Posterior cingulate gyrus (tissue), 11 donors: ENCODE measurements around the gene ZNF18.

Source experiments
- DNase-seq, 10 donors: peaks; one replicate each; pipeline versions ENCODE4 v3.0.0 to v3.0.0-alpha.2; 2020 to 2021; ENCODE audit warnings: mixed read lengths in 3 of 10
- intact Hi-C: fragments of 100-400 bp; cut with DNase I; formaldehyde crosslinking; loops from one replicate; pipeline ENCODE4 v1.15.1; 2023

Gene ZNF18, protein sequence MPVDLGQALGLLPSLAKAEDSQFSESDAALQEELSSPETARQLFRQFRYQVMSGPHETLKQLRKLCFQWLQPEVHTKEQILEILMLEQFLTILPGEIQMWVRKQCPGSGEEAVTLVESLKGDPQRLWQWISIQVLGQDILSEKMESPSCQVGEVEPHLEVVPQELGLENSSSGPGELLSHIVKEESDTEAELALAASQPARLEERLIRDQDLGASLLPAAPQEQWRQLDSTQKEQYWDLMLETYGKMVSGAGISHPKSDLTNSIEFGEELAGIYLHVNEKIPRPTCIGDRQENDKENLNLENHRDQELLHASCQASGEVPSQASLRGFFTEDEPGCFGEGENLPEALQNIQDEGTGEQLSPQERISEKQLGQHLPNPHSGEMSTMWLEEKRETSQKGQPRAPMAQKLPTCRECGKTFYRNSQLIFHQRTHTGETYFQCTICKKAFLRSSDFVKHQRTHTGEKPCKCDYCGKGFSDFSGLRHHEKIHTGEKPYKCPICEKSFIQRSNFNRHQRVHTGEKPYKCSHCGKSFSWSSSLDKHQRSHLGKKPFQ

DNA sequence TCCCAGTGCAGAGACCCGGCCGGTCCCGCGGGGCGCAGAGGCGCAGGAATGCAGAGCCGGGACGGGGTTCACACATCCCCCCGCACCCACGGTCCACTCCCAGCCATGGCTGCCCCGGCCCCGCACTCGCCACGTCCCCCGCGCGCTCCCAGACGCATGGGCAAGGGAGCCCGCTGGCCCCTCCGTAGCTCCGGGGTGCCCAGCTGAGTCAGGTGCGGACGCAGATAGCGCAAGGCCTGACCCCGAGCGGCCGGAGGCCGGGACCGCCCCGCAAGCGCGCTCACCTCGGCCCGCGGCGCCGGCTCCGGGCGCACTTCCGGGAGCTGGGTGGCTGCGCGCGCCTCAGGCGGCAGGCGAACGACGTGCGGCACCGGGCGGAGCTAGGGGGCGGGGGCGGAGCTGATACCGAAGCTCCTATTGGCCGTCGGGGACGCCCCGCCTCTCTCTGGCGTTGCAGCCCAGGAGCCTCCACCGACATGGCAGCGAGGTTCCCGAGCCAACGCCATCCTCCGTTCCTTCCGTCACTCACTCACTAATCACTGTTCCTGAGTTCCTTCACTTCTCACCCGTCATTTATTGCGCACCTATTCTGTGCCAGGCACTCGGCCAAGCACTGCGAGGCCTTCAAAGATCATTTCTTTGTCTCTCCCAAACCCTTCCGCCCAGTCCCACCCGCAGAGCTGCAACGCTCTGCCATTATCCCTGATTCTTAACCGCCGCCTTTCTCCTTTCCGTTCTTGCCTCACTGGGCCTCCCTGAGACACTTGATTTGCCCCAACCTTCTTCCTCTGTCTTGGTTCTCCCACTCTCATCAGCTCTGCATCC lies at the start of gene ZNF18:
TSS of gene ZNF18 (minus strand) at position 329 of the 825 bp plus-strand sequence. CDS start 4,646 bp downstream, outside the sequence.
- intact Hi-C loops, result loop anchor here (1.0 to 5.0 kb wide), 3 partner anchors 23 to 1020 kb away; partner anchors contain the start of genes ELAC2 and MAP2K4
- DNase-seq, result peak; percentile 92 to 99 (median 96)

DNA sequence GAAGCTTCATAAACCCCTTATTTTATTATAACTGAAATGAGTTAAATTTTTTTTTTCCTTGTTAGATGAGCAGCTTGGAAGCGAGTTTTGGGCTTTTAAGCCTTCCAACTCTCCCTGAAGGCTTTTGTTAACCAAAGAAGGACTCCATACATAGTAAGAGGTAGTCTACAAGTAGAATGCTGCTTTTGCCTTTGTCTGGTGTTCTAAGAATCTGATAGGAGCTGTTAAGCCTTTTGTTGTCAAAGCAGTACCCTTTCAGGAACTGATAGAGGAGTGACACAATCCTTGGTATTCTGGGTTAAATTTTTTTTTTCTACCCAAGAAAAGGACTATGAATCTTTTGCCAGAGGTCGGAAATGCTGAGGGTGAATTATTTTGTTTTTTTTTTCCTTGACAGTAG lies 49.5 kb upstream of the ZNF18 start:
- intact Hi-C loops, result no loop called here
- no peak for DNase-seq

DNA sequence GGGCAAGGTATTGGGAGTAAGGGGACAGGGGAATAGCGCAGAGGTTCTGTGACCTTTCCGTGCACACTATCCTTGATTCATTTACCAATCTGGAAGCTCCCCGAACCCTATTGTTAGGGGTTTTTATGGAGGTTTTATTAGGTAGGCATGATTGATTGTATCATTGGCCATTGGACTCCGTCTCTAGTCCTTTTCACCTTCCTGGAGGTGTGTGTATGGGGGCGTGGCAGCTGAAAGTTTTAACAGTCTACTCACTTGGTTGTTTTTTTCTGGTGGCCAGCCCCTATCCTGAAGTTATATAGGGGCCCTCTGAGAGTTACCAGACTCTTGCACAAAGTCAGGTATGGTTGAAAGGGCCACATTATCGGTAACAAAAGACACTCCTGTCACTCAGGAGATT lies 46.4 kb upstream of the ZNF18 start:
- intact Hi-C loops, result no loop called here
- no peak for DNase-seq

DNA sequence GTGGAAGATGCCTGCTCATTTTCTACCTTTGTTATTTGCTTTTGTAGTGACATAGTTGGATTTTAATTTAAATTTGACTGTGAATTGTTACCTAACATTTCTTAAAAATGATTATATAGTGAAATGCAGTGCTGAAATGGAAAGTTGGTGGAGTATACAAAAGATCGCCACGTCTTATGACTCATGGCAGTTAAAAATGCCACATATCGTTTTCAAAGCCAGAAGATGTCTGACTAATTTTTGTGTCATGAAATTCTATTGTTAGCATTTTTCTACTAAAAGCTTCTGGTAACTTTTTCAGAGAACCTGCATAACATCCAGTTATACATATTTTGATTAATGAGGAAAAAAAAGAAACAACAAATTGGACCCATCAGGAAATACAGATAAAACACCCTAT lies 44.0 kb upstream of the ZNF18 start:
- DNase-seq, result no peak
- intact Hi-C loops, result no loop called here

DNA sequence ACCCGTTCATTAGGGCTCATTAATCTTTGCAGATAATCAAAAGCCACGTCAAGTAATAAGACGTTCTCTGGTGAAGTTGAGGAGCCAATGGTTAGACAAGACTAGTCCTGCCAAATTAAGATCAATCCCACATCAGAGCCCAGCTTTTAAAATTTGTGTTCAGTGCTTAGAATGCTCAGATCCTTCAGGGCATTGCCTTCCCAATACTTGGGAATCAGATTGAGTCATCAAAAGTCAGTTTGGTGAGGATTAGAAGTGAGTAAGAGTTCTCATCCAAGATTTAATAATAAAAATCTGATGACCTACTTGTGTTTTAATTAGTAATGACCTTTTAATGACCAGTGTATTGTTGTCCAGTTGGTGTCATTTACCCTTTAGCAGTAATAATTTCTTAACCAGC lies 43.2 kb upstream of the ZNF18 start:
- DNase-seq, result no peak
- intact Hi-C loops, result no loop called here

DNA sequence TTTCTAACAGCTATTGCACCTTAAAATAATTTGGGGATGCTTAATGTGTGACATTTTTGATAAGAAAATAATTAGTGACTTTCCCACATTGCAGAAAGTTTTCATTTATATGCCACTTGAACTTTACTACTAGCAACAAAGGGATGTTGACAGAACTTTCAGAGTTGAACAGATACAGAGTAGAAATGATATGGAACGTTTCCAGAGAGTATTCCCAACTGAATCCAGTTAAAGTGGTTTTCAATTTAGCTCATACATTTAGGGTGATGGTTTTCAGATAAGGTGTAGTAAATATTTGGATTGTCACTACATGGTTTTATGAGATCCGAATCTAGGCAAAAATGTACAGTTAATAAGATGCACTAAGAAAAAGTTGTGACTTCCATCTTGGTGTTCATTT lies 40.7 kb upstream of the ZNF18 start:
- intact Hi-C loops, result no loop called here
- no peak for DNase-seq

DNA sequence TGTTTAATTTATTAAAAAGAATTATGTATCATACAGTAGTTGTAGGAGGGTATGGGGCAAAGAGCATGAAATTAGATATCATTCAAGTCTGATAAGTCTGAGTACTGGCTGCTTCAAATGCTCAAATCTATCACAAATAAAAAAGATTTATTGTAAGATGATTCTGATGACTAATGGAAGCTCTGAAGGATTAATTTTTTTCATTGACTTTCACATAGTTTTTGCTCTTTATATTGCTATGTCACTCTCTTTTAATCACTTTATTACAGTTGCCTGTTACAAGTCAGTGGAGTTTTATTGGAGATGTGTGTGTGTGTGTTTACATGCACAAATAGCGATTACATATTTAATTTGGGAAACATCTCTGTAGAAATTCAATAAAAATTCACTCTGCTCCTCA lies 38.4 kb upstream of the ZNF18 start:
- intact Hi-C loops, result no loop called here
- no peak for DNase-seq

DNA sequence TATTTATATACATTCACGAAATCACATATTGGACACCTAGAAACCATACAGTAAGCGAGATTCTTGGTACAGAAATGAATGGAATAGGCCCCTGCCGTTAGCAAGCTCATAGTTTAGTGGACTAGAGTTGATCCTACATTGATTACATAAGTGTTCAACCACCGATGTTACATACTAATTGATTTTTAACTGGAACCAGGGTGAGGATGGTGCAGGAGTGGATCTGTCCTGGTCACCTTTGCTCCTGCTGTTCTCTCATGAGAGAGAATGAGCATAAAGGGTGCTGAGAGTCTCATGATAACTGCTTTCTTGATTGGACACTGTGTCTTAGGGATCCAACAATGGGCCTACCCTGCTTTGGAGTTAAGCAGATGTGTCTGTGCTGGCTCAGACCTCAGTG lies 37.3 kb upstream of the ZNF18 start:
- intact Hi-C loops, result no loop called here
- DNase-seq, result no peak

DNA sequence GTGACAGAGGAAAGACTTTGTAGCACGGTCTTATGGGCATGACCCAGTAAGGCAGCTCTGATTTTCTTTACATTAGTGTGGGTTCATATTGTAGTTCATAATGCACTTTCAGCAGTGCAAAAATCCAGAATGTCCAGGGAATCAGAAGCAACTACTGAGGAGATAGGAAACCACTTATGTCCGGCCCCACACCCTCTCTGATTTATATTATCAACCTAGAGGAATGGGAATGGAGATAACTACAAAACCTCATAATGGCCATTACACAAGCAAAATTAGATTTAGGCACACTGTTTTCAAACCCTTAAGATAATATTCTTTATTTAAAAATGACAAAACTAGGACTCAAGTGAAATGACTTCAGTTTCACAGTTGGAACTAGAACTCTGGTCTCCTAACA lies 31.3 kb upstream of the ZNF18 start:
- no peak for DNase-seq
- intact Hi-C loops, result no loop called here

DNA sequence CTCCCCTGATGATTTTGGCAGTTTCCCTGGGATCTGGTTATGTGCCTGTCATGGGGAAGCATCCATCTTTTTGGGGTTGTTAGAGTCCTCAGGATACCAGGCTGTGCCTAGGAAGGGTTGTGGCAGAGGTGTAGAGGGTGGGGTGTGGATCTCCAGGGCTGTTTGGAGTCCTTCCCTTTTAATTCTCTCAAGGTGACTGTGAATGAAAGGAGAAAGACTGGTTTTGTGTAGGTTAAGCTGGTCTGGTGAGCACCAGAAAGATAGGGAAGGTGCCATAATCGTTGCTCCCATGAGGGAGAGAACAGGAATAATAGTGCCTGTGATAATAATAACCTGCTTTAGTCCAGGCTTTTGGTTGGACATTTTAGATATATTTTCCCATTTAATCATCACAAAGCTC lies 30.4 kb upstream of the ZNF18 start:
- intact Hi-C loops, result no loop called here
- no peak for DNase-seq

DNA sequence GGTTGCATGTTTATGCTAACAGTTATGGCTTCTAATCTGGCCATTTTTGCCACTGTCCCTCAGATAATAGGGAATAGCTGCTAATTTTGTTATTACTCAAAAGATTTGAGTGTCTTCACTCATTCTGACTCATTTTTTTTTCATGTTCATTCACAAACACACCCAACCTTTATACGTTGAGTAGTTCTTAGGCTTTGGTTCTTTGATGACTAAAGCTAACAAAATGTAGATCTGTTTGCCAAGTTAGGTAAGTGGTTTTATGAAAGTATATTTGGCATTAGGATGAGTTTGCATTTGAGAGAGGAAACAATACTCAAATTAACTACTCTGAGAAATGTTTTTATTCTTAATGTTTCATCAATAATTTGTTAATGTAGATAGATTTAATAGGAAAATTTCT lies 27.1 kb upstream of the ZNF18 start:
- DNase-seq, result no peak
- intact Hi-C loops, result no loop called here

DNA sequence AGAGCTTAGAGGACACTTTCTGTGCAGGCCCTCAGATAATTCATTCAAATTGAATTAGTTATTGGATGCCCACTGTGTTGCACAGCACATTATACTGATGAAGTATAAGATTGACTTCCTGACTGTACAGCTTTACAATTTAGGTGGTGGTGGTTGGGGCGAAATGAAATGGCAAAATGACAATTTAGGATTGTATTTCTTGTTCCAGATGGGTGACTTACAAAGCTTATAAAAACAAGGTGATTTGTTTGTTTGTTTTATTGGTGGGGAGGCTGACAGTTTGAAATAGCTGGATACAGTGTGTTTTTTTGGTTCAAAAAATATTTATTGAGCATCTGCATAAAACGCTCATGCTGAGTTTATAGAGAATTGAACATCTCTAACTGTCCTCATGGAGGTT lies 25.0 kb upstream of the ZNF18 start:
- DNase-seq, result no peak
- intact Hi-C loops, result no loop called here

DNA sequence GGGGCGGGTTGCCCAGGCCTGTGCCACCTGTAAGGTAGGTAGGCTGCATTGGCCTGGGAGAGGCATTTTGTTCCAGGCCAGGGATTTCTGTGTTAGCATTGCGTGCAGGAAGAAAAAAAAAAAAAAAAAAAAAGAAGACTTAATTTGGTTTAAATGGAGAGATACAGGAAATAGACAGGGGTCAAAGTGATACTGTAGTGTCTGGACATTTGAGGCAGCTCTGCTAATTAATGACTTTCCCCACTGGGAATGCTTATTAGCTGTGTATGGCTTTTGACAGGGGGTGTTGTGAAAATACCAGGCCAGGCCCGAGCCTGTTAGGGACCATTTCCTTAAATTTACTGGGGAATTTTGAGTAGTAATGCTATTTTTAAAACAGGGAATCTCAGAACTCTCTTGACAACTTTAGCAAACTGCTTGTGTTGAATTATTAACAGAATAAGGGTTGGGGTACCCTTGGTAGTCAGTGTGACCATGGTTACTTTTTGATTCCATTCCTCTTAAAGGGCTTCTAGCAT lies 24.4 kb upstream of the ZNF18 start:
- no peak for DNase-seq
- intact Hi-C loops, result no loop called here

DNA sequence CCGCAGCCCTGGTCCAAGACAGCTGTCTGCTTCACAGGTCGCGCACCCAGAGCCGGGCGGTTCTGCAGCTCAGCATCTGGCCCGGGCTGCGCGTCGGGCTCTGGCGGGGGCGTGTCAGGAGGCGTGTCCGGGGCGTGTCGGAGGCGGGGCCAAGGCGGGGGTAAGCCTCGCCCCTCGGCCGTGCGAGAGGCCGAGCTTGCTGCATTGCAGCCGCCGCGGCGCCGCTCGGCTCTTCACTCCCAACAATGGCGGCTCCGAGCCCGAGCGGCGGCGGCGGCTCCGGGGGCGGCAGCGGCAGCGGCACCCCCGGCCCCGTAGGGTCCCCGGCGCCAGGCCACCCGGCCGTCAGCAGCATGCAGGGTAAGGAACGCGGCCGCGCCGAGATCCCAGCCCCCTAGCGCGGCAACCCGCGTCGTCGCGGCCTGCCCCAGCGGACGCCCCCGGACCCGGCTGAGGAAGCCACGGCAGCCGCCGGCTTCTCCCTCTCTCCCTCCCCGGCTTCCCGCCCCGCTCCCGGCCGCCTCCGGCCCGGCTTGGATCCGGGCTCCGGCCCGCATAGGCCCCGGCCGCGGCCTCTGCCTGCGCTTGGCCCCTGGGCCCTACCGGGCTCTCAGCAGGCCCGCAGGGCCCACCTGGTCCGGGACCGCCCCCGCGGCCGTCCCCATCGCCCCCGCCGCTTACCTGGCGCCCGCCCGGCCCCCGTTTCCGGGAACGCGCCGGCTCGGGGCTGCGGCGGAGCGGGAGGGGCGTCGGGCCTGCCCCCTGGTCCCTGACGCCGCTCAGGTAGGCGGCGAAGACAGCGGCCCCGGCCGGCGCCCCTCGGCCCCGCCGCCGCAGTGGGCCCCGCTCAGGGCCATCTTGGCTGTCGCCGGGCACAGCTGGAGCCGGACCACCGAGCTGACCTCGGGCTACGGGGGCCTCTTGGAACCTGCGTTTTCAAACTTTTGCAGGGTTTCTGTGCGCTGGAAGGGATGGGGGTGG lies 23.7 kb upstream of the ZNF18 start, which contains the start of gene MAP2K4:
TSS of gene MAP2K4 (plus strand) at position 236 of the 981 bp plus-strand sequence. CDS start at position 246, 10 bp downstream.
- DNase-seq, result peak; percentile 89 to 99 (median 95)
- intact Hi-C loops, result loop anchor here (1.0 kb wide), 1 partner anchor 24 kb away; the partner anchor contains the start of gene ZNF18

DNA sequence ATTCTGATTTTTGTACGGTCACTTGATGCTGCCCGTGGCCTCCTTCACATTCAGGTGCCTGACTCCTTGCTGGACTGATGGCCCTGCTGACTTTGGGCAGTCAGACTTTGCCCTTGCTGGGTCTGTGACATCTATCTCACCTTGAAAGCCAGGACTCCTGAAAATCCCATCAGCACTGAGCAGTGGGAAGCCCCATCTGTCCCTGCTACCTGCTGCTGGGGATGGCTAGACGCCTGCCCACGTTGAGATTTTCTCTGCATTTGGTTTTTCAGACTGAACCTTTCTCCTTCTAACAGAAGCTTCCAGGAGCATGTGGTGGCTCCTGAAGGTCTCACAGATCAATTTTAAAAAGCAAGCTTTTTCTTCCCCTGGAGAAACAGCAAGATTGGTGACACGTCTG lies 10.2 kb upstream of the ZNF18 start:
- no peak for DNase-seq
- intact Hi-C loops, result no loop called here

DNA sequence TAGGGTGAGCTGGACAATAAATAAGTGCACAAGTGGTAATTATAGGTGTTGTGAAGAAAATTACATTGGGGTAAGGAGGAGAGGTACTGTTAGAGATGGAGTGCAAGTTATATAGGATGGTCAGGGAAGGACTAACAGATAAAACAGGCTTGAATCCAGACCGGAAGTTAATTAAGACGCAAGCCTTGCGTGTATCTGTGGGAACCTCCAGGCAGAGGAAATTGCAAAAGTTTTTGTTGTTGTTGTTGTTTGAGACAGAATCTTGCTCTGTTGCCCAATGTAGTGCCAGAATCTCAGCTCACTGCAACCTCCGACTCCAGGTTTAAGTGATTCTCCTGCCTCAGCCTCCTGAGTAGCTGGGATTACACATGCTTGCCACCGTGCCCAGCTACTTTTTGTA lies 2.4 kb upstream of the ZNF18 start:
- DNase-seq, result no peak
- intact Hi-C loops, result loop anchor here (5.0 kb wide), 1 partner anchor 1018 kb away; the partner anchor contains the start of gene ELAC2

DNA sequence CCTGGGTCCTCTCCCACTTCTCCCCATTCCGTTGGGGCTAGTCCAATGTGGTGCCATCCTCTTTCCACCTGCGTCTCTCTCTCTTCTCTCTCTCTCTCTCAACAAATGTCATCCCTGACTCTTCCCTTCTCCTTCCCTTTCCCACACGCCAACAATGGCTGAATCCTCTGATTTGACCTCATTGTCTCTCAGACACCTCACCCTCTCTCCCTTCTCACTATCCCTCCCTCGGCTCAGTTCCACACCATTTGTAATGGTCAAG lies 628 bp upstream of the ZNF18 start:
- intact Hi-C loops, result loop anchor here (1.0 to 5.0 kb wide), 3 partner anchors 22 to 1019 kb away; partner anchors contain the start of genes ELAC2 and MAP2K4
- DNase-seq, result no peak

DNA sequence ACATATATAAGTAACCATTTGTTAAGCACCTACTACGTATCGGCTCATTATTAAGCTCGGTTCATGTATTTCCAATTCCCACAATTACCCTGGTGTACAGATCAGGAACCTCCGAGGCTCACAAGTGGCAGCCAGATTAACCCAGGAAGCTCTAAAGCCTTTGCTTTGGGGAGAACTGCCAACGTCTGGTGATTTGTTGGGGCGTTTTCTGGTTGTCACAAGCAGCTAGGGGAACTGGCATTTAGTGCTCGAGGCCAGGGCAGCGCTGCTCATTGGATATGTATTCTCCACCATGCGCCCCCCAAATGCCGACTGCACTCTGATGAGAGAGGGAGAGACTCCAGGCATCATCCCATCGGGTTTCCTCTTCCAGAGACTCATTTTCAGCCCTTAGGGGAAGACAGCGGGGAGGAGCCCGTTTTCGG lies 541 bp downstream of the ZNF18 start:
- peak in 6 of 10 donors; percentile 24 to 83 (median 39) for DNase-seq
- intact Hi-C loops, result loop anchor here (1.0 to 5.0 kb wide), 3 partner anchors 24 to 1021 kb away; partner anchors contain the start of genes ELAC2 and MAP2K4

DNA sequence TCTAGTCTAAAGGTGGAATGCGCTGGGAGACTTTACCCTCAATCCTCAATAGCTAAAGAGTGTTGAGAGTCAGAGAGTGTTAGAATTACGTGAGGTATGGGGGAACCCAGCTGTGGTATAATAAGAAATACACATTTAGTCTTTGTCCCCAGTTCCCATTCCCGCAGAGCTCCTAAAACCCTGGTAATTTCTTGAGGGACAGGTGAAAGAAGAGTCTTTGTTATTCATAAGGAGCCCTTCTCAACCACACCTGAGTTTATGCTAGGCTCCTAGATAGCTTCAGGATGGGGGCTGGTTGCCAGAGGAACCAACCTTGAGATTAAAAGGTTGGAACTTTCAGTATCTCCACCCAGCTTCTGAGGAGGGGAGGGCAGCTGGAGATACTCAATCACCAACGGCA lies 5.8 kb downstream of the ZNF18 start:
- DNase-seq, result no peak
- intact Hi-C loops, result no loop called here
